Measurements from ENCODE around the gene PRDM16.

- no peak for TF ChIP-seq CTCF (conservative IDR thresholded peaks at IDR 0.05; ENCODE audit: low read depth, low read length)
- no peak for TF ChIP-seq EZH2 (IDR thresholded peaks at IDR 0.05; ENCODE audit: low read length, unreplicated experiment)
These were observed 190.0 kb downstream of the PRDM16 start for GRCh38 chr1:3259020-3259419.
